NCI-H2171 treated with DMSO at 0.1 percent for 48 hours (cell line): ENCODE data around the gene ZCCHC9.
"Not testable (repeated sequence)": the region's sequence is repeated elsewhere in the genome, so short reads cannot be mapped to it uniquely, and the experiment has no call there.

Experiments used
- DNase-seq: peaks from one replicate; lab custom pipeline; 2025; lab: John Stamatoyannopoulos, UW

Gene ZCCHC9

GRCh38 chr5:81308836-81309235, 7.4 kb downstream of the ZCCHC9 start:
- no peak for DNase-seq

GRCh38 chr5:81310402-81311063, 9.1 kb downstream of the ZCCHC9 start:
- DNase-seq, result no peak

- no peak for DNase-seq
Measured at GRCh38 chr5:81313278-81313677, 11.9 kb downstream of the ZCCHC9 start.

DNA sequence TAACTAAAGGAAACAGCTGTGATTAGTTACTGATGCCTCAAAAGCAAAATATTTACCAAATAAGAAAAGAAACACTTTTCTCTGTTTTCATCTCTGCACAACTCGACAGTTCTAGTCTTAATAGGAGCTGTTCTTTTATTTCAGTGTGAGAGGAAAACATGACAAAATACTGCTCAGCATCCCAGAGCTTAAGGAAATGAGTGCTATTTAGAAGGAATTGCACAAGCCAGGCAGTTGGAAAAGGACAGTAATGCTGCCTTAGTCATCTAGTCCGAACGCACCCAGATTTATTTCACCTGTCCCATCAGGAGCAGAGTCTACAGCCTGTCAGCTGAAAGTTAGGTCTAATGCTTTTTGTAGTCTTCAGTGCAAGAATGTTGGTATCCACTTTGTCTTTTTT, 12.3 kb downstream of the ZCCHC9 start:
- DNase-seq, result no peak

- DNase-seq, result no peak
Measured at GRCh38 chr5:81314581-81314980, 13.2 kb downstream of the ZCCHC9 start.

DNA sequence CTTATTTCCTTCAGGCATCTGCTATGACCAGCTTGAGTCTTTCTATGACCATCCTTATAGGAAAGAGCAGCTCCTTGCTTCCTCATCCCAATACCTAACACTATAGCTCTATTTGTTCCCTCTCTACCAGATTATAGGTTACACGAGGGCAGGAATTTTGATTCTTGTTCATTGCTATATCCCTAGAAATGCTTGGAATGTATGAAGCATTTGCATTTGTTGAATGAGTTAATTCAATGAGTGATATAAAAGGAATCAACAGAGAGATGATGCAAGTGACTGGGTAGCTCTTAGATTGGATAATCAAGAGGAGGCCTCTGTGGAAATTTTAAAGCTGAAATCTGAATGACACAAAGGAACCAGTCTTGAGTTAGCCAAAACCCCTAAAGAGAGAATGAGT, 13.9 kb downstream of the ZCCHC9 start:
- DNase-seq, result no peak

DNA sequence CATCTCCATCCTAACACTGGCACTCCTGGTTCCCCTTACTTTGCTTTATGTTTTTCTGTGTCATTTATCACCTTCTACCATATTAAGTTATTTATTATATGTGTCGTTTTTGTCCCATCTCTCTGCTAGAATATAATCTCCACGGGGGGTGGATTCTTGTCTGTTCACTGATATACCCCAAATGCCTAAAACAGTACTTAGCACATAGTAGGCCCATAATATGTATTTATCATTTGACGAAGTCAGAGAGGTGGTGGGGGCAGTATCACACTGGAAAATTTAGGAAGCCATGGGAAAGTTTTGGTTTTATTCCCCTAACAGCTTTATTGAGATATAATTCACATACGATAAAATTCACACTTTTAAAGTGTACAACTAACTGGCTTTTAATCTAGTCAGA, 14.4 kb downstream of the ZCCHC9 start:
- DNase-seq, result no peak

- no peak for DNase-seq
Measured at GRCh38 chr5:81316571-81316970, 15.2 kb downstream of the ZCCHC9 start.

DNA sequence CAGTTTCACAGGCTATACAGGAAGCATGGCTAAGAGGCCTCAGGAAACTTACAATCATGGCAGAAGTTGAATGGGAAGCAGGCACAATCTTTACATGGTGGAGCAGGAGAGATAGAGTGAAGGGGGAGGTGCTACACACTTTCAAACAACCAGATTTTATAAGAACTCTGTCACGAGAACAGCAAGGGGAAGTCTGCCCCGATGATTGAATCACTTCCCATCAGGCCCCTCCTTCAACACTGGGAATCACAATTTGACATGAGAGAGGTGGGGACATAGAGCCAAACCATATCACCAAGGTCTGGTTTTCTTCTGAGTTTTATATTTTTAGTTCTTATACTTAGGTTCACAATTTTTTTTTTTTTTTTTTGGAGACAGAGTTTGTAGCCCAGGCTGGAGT, 16.1 kb downstream of the ZCCHC9 start:
- no peak for DNase-seq

- DNase-seq, result no peak
Measured at GRCh38 chr5:81326554-81326953, 25.2 kb downstream of the ZCCHC9 start.

- peak; percentile 4 for DNase-seq
Measured at GRCh38 chr5:81334304-81335061, 33.1 kb downstream of the ZCCHC9 start.

DNA sequence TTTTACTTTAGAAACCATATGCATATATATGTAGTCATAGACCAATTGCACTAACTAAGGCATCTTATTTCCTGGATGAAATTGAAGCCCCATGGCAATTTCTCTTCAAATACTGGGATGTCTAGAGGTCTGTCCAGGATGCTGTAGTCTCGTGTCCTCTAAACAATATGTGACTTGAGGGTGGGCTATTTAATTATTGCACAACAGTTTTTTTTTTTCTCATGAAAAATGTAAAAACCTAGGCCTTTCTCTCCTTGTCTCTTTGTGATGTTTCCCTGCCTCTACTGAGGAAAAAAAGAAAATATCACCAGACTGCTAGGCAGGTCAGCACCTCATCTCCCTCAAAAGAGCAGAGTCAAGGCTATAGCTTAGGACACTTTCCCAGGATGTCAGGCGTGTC, 34.6 kb downstream of the ZCCHC9 start:
- no peak for DNase-seq

DNA sequence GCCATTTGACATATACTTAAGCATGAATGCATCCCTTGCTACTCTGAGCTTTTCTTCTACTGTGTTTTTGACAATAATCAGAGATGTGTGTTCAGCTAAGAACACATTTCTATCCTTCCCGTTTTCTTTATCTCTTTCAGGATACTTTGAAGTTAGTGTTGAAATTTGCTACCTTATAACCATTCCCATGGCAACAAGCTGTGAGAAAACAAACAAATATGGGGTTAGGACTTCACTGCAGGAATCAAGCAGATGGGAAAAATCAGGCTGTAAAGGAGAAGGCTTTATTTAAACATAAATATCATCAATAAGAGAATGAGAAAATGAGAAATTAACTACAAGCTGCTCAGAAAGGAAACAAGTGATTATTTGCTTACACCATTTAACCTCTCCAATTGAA, 35.2 kb downstream of the ZCCHC9 start:
- DNase-seq, result no peak

DNA sequence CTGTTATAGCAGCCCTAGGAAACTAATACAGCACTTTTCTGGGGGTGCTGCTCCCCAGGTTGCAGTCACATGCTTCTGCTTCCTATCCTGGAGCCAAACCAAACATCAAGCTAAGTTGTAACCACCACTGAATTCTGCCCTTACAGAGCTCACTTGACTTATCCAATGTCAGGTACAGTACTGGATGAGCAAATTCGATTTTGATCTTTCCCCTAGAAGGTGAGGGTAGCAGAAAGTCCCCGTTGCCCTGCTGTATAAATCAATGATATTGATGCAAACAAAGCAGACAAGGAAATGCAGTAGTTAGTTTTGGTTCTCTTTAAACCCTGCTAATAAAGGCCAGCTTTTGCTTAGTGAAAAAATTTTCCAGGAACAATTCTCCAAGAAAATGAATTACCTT, 36.4 kb downstream of the ZCCHC9 start:
- no peak for DNase-seq

GRCh38 chr5:81338213-81338612, 36.8 kb downstream of the ZCCHC9 start:
- not testable (repeated sequence) for DNase-seq

DNA sequence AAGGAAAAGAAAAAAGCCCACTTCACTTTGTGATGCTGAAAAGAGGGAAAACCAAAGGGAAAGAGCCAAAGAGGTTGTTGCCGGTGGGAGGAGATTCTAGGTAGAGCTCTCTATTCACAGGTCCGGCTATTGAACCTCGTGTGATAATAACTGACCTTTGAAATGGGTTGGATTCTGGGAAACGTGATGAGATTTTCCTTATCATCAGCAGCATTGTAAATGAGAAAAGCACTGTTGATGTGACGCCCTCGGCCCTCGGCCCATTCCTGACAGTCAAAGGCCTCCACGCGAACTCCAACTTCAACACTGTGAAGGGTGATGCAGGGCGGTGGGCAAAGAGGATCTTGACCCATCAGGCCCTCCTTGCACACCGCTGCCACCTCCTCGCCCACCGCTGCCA, 43.3 kb downstream of the ZCCHC9 start:
- no peak for DNase-seq

- DNase-seq, result no peak
Measured at GRCh38 chr5:81345411-81346003, 44.1 kb downstream of the ZCCHC9 start.

DNA sequence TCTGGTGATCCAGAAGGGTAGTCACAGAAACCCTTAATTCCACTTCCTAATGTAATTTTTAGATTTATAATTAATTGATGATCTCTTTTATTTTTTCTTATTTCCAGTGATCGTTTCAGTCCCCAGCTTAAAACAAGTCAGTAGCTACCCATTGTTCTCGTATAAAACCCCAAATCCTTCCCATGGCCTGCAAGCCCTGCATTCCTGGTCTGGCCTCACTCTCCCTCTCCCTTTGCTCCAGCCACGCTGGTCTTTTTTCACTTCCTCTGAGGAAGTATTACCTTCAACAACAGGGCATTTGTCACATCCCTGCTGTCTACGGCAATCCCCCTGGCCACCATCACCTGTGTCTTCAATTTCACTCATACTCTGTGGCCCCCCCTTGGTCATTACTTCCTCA, 47.8 kb downstream of the ZCCHC9 start:
- DNase-seq, result no peak

- DNase-seq, result no peak
Measured at GRCh38 chr5:81350507-81350906, 49.1 kb downstream of the ZCCHC9 start.

DNA sequence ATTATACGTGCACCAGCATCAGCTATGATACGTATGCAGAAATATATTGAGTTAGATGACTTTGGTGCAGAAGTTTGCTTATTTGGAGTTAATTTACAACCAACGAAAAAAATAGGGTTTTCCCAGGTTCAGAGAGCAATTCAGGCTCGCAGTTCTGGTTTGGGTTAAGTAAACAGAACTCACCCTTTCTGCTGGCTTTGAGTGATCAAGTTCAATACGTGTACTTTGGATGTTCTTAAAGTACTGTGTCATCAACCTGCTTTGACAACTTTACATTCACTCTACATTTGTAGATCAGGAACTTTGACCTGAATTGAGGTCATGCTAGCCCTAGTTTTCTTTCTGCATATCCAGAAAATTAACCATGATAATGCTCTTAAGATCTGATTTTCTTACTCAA, 51.8 kb downstream of the ZCCHC9 start:
- no peak for DNase-seq

GRCh38 chr5:81354093-81354492, 52.7 kb downstream of the ZCCHC9 start:
- no peak for DNase-seq

DNA sequence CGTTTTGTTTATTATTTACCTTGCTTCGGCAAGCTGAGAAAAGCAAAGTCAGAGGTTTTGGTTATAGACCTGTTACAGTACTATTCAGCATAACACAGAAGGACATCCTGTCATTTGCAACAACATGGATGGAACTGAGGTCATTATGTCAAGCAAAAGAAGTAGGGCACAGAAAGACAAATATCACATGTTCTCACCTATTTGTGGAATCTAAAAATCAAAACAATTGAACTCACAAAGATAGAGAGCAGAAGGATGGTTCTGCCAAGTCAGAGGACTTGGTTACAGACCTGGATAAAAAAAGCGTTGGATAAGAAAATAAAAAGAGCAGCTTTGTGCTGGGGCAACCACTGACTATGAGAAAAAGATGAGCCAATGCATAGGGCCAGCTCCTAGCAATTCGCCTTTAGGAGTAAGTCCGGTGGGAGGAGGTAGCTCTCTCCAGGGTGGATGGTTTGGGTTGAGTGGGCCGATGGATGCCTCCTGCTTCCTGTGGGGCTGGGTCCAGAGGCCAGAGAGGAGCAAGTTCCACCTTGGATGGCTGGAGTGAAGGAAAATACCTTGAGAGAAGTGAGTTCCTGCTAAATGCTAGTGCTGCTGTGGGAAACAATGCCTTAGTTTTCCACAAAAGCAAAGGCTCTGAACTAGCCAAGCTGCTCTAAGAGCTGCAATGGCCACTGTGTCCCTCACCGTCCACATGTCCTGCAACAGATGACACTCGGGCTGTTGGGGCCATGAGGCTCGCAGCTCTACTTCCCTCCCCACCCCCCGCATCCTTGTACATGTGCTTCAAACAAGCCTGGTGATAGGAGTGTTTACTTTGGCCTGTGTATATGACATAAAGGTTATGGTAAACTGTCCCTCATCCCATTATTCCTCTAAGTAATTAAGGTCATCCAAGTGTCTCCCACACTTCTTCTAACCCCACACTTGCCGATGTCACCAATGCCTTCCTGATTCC, 54.2 kb downstream of the ZCCHC9 start:
- no peak for DNase-seq
